Type B pancreatic cell (in vitro differentiated cells): ENCODE results near the gene CCDC34. TPM values are rescaled to one million over a fixed set of nuclear protein-coding genes. Genes with fewer than 3 reads are reported as not detected.

Source experiments
- DNase-seq: peaks from one replicate; pipeline ENCODE4 v3.0.0; 2021; ENCODE audit warnings: mixed read lengths; ENCODE audit not compliant: unreplicated experiment; ENCODE audit errors: extremely low spot score
- H3K27ac Mint-ChIP-seq: 2 replicates; pipeline ENCODE4 v1.8.0; 2021; ENCODE audit warnings: mild to moderate bottlenecking, mixed read lengths
- H3K27me3 Mint-ChIP-seq: 2 replicates; pipeline ENCODE4 v1.8.0; 2021; ENCODE audit warnings: mixed read lengths
- H3K36me3 Mint-ChIP-seq: 2 replicates; pipeline ENCODE4 v1.8.0; 2021; ENCODE audit warnings: mixed read lengths
- H3K4me1 Mint-ChIP-seq: one replicate; pipeline ENCODE4 v1.8.0; 2021; ENCODE audit warnings: mixed read lengths; ENCODE audit not compliant: unreplicated experiment
- H3K4me3 Mint-ChIP-seq: 2 replicates; pipeline ENCODE4 v1.8.0; 2021; ENCODE audit warnings: mild to moderate bottlenecking, mixed read lengths
- H3K9me3 Mint-ChIP-seq: 2 replicates; pipeline ENCODE4 v1.8.0; 2021; ENCODE audit warnings: mixed read lengths
- CTCF ChIP-seq: fragments of 200-600 bp; sonication (generic); conservative IDR thresholded peaks from 2 replicates; pipeline ENCODE4 v1.5.0; 2021; ENCODE audit warnings: antibody characterized with exemption, mild to moderate bottlenecking
- long read RNA-seq: library from polyadenylated mRNA; unstranded; transcript quantifications from one replicate; pipeline ENCODE4 v2.0.0, GENCODE V29; 2020
- total RNA-seq: library from RNA; stranded (reverse); gene quantifications from 2 replicates; pipeline ENCODE4 v1.2.1, GENCODE V29; 2021; ENCODE audit warnings: low replicate concordance

The CCDC34 gene
- 18.2 and 30.4 TPM in 2 replicates for total RNA-seq
- long read RNA-seq, transcript CCDC34-201 (3 exons, 2,109 nt), result major isoform, 9 of 13 reads
- long read RNA-seq, partial matches to known transcripts, result 3 of 13 reads
- long read RNA-seq, other reads (novel, unspliced or antisense), result 0 of 13 reads

DNA sequence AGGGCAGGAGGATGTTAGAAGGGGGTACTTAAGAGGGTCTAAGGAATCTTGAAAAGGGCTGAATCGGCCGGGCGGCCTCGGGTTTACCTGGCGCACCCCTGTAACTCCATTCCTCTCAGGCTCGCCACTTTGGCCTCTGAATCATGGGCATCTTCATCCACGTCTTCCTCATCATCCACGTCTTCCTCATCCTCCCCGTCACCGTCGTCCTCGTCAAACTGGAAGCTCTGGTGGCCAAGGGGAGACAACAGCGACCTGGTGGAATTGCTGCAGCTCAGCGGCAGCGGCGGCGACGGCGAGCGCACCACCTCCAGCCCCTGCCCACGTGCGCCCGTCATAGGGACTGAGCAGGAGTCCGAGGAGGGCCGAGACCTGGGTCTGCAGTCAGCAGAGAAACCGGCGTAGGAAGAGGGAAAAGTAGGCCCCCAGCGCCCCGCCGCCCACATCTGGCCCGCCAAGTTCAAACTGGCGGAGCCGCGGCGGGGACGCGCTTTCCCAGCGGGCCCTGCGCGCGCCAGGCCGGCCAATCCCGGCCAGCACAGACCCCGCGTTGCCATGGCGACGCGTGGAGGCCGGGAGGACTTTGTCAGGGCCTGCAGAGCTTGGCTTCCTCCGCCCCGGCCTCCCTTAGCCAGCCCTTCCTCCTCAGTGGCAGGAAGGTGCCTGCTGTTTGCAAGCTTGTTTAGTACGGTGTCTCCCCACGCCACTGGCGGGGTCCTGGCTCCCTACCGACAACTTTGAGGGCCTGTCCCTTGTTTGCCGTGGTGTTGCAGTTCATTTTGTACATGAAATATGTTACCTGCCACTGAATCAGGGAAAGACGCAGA, at the start of gene CCDC34:
TSS of gene CCDC34 (minus strand) at position 467 of the 827 bp plus-strand sequence. CDS start at position 446, 21 bp downstream.
- DNase-seq, result peak; percentile 93
- no peak for TF ChIP-seq CTCF
- H3K4me1 Mint-ChIP-seq, result peaks cover 45% of the 10 kb centered on the region

DNA sequence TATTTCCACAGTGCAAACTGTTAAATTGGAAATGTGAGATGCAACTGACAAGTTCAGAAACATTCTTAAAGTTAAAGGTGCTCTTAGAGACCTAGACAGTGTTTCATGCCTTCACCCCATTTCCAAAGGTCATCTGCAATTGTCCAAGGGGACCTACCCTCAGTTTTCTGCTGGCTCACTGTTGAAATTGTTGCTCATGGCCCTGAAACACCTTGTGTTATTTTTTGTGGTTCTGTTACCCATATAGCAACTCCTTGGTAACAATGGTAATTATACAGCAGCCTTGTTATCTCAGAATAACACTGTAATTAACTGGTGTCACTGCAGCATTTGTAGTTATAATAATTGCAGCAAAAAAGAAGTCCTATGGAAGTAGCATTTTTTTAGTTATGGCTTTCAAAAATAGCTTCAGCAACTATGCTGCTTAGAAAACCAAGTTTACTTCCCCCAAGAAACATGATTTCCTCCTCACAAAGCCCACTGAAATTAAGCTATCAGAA, 49.2 kb upstream of the CCDC34 start:
- H3K27ac Mint-ChIP-seq, result peak overlapping the region; percentile 26
- H3K4me1 Mint-ChIP-seq, result peaks cover 33% of the 10 kb centered on the region

More for the DNA sequence above, at the start of gene CCDC34:
- peaks cover 13% of the 10 kb centered on the region for H3K36me3 Mint-ChIP-seq
- H3K27ac Mint-ChIP-seq, result peak within 1 kb of the TSS; percentile 90
- H3K4me3 Mint-ChIP-seq, result peak within 1 kb of the TSS; percentile 99
- H3K9me3 Mint-ChIP-seq, result peaks cover 5% of the 10 kb centered on the region
- no peaks in the 10 kb centered on the region for H3K27me3 Mint-ChIP-seq

GRCh38 chr11:27411328-27411727, 48.3 kb upstream of the CCDC34 start:
- Mint-ChIP-seq H3K36me3 (peaks cover 12% of the 10 kb centered on the region), H3K4me1 (peaks cover 27% of the 10 kb centered on the region), H3K9me3 (no peaks in the 10 kb centered on the region), H3K27me3 (no peaks in the 10 kb centered on the region), H3K27ac (no peak overlapping the region), H3K4me3 (no peak overlapping the region)
- no peak for TF ChIP-seq CTCF
- DNase-seq, result no peak

More for the DNA sequence above, 49.2 kb upstream of the CCDC34 start:
- no peak for TF ChIP-seq CTCF
- H3K36me3 Mint-ChIP-seq, result peaks cover 12% of the 10 kb centered on the region
- no peak for DNase-seq
- peaks cover 6% of the 10 kb centered on the region for H3K9me3 Mint-ChIP-seq
- no peak overlapping the region for H3K4me3 Mint-ChIP-seq
- H3K27me3 Mint-ChIP-seq, result no peaks in the 10 kb centered on the region

DNA sequence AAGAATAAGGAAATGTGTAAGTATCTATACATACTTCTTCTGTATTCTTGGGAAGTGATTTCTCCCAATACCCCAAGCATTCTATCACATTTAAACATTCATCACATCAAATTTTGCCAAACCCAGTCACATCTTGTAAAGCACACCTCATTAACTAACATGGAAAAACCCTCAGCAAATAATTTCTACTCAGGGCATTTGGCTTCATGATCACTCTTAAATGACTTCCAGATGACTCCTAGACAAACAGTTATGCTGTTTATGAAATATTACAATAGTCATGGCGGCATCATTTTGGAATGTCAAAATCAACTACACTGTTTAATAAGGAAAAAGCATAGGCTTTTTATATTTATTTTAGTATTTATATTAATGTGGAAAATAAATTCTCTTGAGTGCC, 47.3 kb upstream of the CCDC34 start:
- Mint-ChIP-seq H3K4me3 (no peak overlapping the region), H3K36me3 (peaks cover 12% of the 10 kb centered on the region), H3K4me1 (peaks cover 25% of the 10 kb centered on the region), H3K9me3 (no peaks in the 10 kb centered on the region), H3K27ac (no peak overlapping the region), H3K27me3 (no peaks in the 10 kb centered on the region)
- no peak for TF ChIP-seq CTCF
- DNase-seq, result no peak

DNA sequence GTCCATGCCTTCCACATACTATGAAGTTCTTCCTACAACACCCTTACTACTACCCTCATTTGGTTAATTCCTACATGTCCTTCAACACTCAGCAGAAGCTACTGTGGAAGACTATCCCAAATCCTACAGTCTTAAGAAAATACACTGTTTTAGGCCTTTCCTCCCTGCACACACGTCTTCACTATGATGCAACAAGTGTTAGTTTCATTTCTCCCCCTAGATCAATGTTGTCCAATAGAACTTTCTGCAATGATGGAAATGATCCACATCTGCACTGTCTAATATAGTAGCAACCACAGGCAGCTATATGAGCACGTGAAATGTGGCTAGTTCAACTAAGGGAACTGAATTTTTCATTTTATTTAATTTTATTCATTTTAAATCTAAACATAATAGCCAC, 46.7 kb upstream of the CCDC34 start:
- Mint-ChIP-seq H3K27ac (no peak overlapping the region), H3K36me3 (peaks cover 12% of the 10 kb centered on the region), H3K4me3 (no peak overlapping the region), H3K9me3 (no peaks in the 10 kb centered on the region), H3K4me1 (peaks cover 21% of the 10 kb centered on the region), H3K27me3 (no peaks in the 10 kb centered on the region)
- DNase-seq, result no peak
- no peak for TF ChIP-seq CTCF
